ENCODE data around the gene ANKRD1. TPM values are rescaled to one million over a fixed set of nuclear protein-coding genes. Genes with fewer than 3 reads are reported as not detected.
"Not testable (repeated sequence)": the region's sequence is repeated elsewhere in the genome, so short reads cannot be mapped to it uniquely, and the experiment has no call there.

ANKRD1 gene
- total RNA-seq, 2 experiments from 2014 or later = not detected

DNA sequence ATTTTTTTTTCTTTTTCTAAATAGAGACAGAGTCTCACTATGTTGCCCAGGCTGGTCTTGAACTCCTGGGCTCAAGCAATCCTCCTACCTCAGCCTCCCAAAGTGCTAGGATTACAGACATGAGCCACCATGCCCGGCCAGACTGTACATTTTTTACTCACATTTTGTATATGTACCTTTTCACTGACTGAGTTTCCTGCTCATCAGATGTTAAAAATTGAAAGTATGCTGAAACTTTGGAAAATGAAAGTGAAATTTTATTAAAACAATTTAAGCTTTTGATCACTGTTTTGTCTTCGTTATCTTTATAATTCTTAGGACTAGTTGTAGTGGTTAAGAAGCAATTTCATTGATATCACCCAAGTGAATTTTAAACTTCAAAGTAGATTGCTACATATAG, 24.0 kb downstream of the ANKRD1 start:
- not testable (repeated sequence) for H3K9me3 Mint-ChIP-seq (ENCODE audit: insufficient read depth); DNase-seq; H3K27me3 Mint-ChIP-seq (ENCODE audit: low read depth)
- Mint-ChIP-seq H3K27ac (peak overlapping the region; percentile 76), H3K36me3 (ENCODE audit: low read depth) (peaks cover 48% of the 10 kb centered on the region), H3K4me1 (ENCODE audit: low read depth) (peaks cover 17% of the 10 kb centered on the region), H3K4me3 (peak overlapping the region; percentile 17)
- CTCF ChIA-PET = interaction anchor here (1.2 to 2.8 kb wide), 5 partner anchors 15 to 402 kb away, joined by 4 to 10 read pairs (median 7); no protein-coding TSS in a partner anchor
- ATAC-seq = peak; percentile 33
- POLR2A ChIA-PET = interaction anchor here (0.8 kb wide), 1 partner anchor 304 kb away, joined by 4 read pairs; no protein-coding TSS in a partner anchor

DNA sequence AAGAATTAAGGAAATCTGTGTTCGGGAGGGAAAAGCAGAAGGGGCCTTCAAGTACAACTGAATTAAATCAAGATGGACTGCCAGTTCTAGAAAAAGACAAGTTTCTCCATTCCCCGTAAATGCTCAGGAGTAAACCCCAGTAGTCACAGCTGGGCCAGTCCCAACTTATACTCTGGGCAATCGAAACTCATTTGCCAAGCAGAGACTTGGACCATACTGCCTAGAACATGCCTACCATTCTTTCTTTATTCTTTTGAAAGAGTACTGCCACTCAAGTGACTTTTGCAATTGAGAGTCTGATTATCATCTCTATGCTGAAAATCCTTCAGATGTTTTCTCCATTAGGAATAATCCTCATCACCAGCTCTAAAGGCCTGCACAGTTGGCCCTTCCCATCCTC, 27.7 kb downstream of the ANKRD1 start:
- POLR2A ChIA-PET = no interaction called here
- Mint-ChIP-seq H3K4me3 (no peak overlapping the region), H3K4me1 (ENCODE audit: low read depth) (peaks cover 18% of the 10 kb centered on the region), H3K27ac (no peak overlapping the region), H3K36me3 (ENCODE audit: low read depth) (peaks cover 63% of the 10 kb centered on the region), H3K9me3 (ENCODE audit: insufficient read depth) (no peaks in the 10 kb centered on the region), H3K27me3 (ENCODE audit: low read depth) (no peaks in the 10 kb centered on the region)
- CTCF ChIA-PET = interaction anchor here (1.0 kb wide), 1 partner anchor 405 kb away, joined by 3 read pairs; no protein-coding TSS in a partner anchor
- ATAC-seq (no peak), DNase-seq (no peak)

DNA sequence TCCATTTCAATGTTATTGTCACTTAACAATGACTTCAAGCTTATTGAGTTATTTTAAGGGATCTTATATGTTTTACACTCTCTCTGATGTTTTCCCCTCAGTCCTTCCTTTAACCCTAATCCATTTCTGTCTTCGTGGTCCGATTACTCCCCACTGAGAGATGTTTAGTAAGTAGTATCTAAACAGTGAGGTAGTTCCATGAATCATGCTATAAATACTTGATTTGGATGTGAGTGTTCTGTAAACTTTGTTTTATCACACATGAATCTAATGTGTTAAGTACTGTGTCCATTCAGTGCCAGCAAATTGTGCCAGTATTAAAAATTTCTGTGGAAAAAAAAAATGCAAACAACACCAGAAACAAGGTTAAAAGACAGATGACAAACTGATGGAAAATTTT, 30.5 kb downstream of the ANKRD1 start:
- Mint-ChIP-seq H3K36me3 (ENCODE audit: low read depth) (peaks cover 68% of the 10 kb centered on the region), H3K4me3 (no peak overlapping the region), H3K27me3 (ENCODE audit: low read depth) (no peaks in the 10 kb centered on the region), H3K9me3 (ENCODE audit: insufficient read depth) (no peaks in the 10 kb centered on the region), H3K27ac (no peak overlapping the region), H3K4me1 (ENCODE audit: low read depth) (peaks cover 7% of the 10 kb centered on the region)
- no peak for ATAC-seq
- no peak for DNase-seq
- ChIA-PET POLR2A (no interaction called here), CTCF (interaction anchor here (1.5 kb wide), 1 partner anchor 11 kb away, joined by 5 read pairs; no protein-coding TSS in a partner anchor)

DNA sequence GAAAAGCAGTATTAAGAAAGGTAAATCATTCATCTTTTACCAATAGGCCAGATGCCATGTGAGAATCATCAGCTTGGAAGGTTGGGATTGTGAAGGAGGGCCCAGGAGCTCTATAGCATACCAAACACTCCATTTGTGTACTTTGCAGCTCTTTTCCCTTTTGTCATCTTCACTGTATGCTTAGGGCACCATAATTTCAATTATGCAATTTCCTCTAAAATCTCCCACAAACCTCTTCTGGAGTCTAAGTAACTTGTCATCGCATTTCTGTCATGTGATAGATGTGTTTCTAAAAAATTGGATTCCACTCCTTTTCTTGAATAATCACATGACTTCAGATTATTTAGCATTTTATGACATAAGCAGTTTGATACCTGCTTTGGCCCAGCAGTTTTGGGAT, 31.3 kb downstream of the ANKRD1 start:
- Mint-ChIP-seq H3K4me3 (no peak overlapping the region), H3K27me3 (ENCODE audit: low read depth) (no peaks in the 10 kb centered on the region), H3K36me3 (ENCODE audit: low read depth) (peaks cover 67% of the 10 kb centered on the region), H3K9me3 (ENCODE audit: insufficient read depth) (no peaks in the 10 kb centered on the region), H3K4me1 (ENCODE audit: low read depth) (peaks cover 7% of the 10 kb centered on the region), H3K27ac (no peak overlapping the region)
- ATAC-seq (no peak), DNase-seq (no peak)
- CTCF ChIA-PET = interaction anchor here (0.9 to 1.5 kb wide), 2 partner anchors 10 to 28 kb away, joined by 3 to 5 read pairs; no protein-coding TSS in a partner anchor
- POLR2A ChIA-PET = no interaction called here

DNA sequence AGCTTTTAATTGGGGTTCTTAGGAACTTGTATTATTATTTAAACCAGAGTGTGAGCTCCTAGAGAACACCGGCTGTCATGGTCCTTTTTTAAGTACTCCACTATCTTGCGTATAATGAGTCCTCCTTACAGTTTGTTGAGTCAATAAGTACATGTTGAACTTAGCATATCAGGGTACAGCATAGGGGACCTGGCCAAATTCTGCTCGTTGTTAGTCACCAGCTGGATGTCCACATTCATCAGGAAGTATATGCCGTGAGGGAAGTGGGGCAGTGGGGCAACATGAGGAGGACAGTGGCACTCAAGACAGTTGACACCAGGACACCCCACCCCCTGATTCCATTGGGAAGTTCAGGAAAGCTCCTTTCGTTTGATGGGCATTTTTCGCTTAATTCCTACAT, 32.5 kb downstream of the ANKRD1 start:
- H3K4me1 Mint-ChIP-seq (ENCODE audit: low read depth) = peaks cover 5% of the 10 kb centered on the region
- H3K36me3 Mint-ChIP-seq (ENCODE audit: low read depth) = peaks cover 64% of the 10 kb centered on the region
- ChIA-PET POLR2A (interaction anchor here (1.7 kb wide), 1 partner anchor 16 kb away, joined by 6 read pairs; the partner anchor contains the start of gene RPP30), CTCF (interaction anchor here (1.0 to 1.6 kb wide), 2 partner anchors 9 to 23 kb away, joined by 5 read pairs; no protein-coding TSS in a partner anchor)
- H3K4me3 Mint-ChIP-seq = no peak overlapping the region
- ATAC-seq (no peak), DNase-seq (no peak)
- H3K9me3 Mint-ChIP-seq (ENCODE audit: insufficient read depth) = no peaks in the 10 kb centered on the region
- no peak overlapping the region for H3K27ac Mint-ChIP-seq
- H3K27me3 Mint-ChIP-seq (ENCODE audit: low read depth) = no peaks in the 10 kb centered on the region

DNA sequence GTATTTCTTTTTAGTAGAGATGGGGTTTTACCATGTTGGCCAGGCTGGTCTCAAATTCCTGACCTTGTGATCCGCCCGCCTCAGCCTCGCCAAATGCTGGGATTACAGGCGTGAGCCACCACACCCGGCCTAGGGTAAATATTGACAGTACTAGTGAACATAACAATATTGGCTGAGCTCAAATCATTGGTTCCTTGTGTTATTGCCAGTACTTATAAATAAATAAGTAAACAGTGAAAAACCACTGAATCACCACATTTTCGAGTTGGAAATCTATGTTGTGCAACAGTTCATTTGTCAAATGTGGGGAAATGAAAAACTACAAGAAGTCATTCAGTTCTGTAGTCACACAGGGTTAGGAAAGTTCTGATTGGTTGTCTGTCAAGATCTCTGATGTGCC, 33.3 kb downstream of the ANKRD1 start:
- ATAC-seq = no peak
- H3K9me3 Mint-ChIP-seq (ENCODE audit: insufficient read depth) = no peaks in the 10 kb centered on the region
- CTCF ChIA-PET = interaction anchor here (1.6 kb wide), 1 partner anchor 24 kb away, joined by 5 read pairs; no protein-coding TSS in a partner anchor
- H3K4me1 Mint-ChIP-seq (ENCODE audit: low read depth) = peaks cover 4% of the 10 kb centered on the region
- no peak for DNase-seq
- no peaks in the 10 kb centered on the region for H3K27me3 Mint-ChIP-seq (ENCODE audit: low read depth)
- POLR2A ChIA-PET = interaction anchor here (0.6 to 1.7 kb wide), 2 partner anchors 16 to 122 kb away, joined by 3 to 6 read pairs; partner anchors contain the start of gene RPP30
- H3K4me3 Mint-ChIP-seq = no peak overlapping the region
- H3K27ac Mint-ChIP-seq = no peak overlapping the region
- peaks cover 60% of the 10 kb centered on the region for H3K36me3 Mint-ChIP-seq (ENCODE audit: low read depth)

DNA sequence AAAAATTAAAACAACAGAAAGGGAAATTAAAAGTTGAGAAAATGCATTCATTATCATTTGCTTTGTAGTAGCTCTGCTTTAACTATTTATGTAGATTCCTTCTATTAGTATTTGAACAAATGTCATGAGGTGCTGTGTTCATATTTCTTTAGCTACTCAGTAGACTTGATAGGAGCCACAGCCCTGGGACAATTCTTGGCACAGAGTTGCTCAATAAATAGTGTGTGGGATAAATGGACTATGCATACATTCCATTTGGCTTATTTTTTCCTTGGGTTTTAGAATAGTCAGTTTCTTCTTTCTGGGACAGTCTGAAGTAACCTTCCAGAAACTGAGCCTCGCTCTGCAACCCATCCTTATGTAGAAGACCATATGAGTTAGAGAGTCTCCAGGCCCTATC, 35.7 kb downstream of the ANKRD1 start:
- ATAC-seq (no peak), DNase-seq (no peak)
- CTCF ChIA-PET = interaction anchor here (1.3 to 1.8 kb wide), 3 partner anchors 9 to 413 kb away, joined by 3 to 5 read pairs (median 3); no protein-coding TSS in a partner anchor
- H3K27ac Mint-ChIP-seq = no peak overlapping the region
- peaks cover 54% of the 10 kb centered on the region for H3K36me3 Mint-ChIP-seq (ENCODE audit: low read depth)
- H3K27me3 Mint-ChIP-seq (ENCODE audit: low read depth) = no peaks in the 10 kb centered on the region
- no peak overlapping the region for H3K4me3 Mint-ChIP-seq
- POLR2A ChIA-PET = interaction anchor here (1.0 kb wide), 1 partner anchor 13 kb away, joined by 4 read pairs; the partner anchor contains the start of gene RPP30
- no peaks in the 10 kb centered on the region for H3K4me1 Mint-ChIP-seq (ENCODE audit: low read depth)
- H3K9me3 Mint-ChIP-seq (ENCODE audit: insufficient read depth) = no peaks in the 10 kb centered on the region

DNA sequence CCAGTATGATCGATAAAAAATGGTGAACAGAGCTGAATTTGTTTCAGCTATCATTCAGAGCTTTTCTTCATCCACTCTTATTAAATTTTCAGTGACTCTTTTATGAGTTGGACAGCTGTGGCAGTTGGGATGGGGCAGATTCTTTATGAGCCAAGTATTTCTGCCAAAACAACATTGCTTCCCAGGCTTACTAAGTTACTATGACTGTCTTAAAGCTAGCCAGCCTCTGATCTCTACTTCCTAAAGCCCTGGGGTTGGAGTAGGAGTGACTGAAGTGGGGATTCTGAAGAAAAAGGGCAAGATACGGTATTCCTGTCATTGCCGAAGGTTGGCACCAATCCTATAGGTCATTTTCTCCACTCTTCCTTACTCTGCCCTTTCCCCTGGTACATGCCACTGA, 36.5 kb downstream of the ANKRD1 start:
- DNase-seq (no peak), ATAC-seq (no peak)
- Mint-ChIP-seq H3K4me3 (no peak overlapping the region), H3K4me1 (ENCODE audit: low read depth) (peaks cover 3% of the 10 kb centered on the region), H3K9me3 (ENCODE audit: insufficient read depth) (no peaks in the 10 kb centered on the region), H3K36me3 (ENCODE audit: low read depth) (peaks cover 52% of the 10 kb centered on the region), H3K27ac (no peak overlapping the region), H3K27me3 (ENCODE audit: low read depth) (no peaks in the 10 kb centered on the region)
- POLR2A ChIA-PET = interaction anchor here (1.0 kb wide), 1 partner anchor 12 kb away, joined by 4 read pairs; the partner anchor contains the start of gene RPP30
- CTCF ChIA-PET = interaction anchor here (0.7 to 1.8 kb wide), 5 partner anchors 10 to 414 kb away, joined by 3 to 5 read pairs (median 3); no protein-coding TSS in a partner anchor

DNA sequence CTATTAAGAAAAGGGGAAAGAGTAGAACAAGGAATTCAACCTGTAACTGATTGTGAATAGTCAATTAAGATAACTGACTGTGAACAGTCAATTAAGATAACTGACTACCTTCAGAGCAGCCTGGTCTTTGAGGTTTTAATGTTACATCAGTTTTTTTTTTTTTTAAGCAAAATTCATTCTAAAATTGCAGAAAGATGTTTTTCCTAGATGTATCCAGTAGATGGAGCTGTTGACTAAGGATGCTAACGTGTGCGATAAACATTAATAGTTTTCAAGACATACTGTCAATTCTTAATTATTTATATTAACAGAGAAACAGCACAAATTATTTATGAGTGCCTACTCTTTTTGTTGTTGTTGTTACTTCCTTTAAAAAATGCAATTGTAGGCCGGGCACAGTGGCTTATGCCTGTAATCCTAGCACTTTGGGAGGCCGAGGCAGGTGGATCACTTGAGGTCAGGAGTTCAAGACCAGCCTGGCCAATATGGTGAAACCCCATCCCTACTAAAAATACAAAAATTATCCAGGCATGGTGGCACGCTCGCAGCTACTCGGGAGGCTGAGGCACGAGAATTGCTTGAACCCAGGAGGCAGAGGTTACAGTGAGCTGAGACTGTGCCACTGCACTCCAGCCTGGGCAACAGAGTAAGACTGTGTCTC, 40.7 kb downstream of the ANKRD1 start:
- H3K27ac Mint-ChIP-seq; DNase-seq; H3K27me3 Mint-ChIP-seq (ENCODE audit: low read depth); H3K4me1 Mint-ChIP-seq (ENCODE audit: low read depth); H3K4me3 Mint-ChIP-seq; H3K9me3 Mint-ChIP-seq (ENCODE audit: insufficient read depth): not testable (repeated sequence)
- ATAC-seq = peak; percentile 39
- CTCF ChIA-PET = interaction anchor here (0.6 to 2.7 kb wide), 32 partner anchors 8 to 1164 kb away, joined by 3 to 15 read pairs (median 4); partner anchors contain the start of genes PPP1R3C and RPP30
- peaks cover 48% of the 10 kb centered on the region for H3K36me3 Mint-ChIP-seq (ENCODE audit: low read depth)
- POLR2A ChIA-PET = interaction anchor here (0.7 kb wide), 2 partner anchors 121 to 1480 kb away, joined by 3 to 5 read pairs; no protein-coding TSS in a partner anchor

DNA sequence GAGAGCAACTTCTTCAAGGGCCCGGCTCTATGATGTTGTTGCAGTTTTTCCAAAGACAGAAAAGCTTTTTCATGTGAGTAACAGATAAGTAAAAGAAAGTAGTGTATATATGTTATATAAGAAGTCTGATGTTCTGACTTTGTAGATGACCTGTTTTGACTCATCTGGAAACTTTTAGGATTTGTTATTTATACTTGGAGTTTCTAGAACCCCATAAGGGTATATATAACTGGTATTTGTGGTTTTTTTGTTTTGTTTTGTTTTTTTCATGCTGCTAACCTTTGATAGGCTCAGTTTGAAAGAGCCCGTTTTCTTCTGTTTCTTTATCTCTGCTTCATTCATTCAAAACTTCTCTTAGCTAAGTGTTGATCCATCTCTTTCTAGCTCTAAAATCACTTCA, 41.8 kb downstream of the ANKRD1 start:
- no peak overlapping the region for H3K27ac Mint-ChIP-seq
- ChIA-PET CTCF (interaction anchor here (0.7 to 2.7 kb wide), 23 partner anchors 7 to 974 kb away, joined by 3 to 15 read pairs (median 4); partner anchors contain the start of genes PPP1R3C and RPP30), POLR2A (interaction anchor here (0.7 kb wide), 1 partner anchor 1479 kb away, joined by 5 read pairs; no protein-coding TSS in a partner anchor)
- ATAC-seq (no peak), DNase-seq (no peak)
- peaks cover 4% of the 10 kb centered on the region for H3K4me1 Mint-ChIP-seq (ENCODE audit: low read depth)
- no peak overlapping the region for H3K4me3 Mint-ChIP-seq
- no peaks in the 10 kb centered on the region for H3K27me3 Mint-ChIP-seq (ENCODE audit: low read depth)
- no peaks in the 10 kb centered on the region for H3K9me3 Mint-ChIP-seq (ENCODE audit: insufficient read depth)
- peaks cover 43% of the 10 kb centered on the region for H3K36me3 Mint-ChIP-seq (ENCODE audit: low read depth)

DNA sequence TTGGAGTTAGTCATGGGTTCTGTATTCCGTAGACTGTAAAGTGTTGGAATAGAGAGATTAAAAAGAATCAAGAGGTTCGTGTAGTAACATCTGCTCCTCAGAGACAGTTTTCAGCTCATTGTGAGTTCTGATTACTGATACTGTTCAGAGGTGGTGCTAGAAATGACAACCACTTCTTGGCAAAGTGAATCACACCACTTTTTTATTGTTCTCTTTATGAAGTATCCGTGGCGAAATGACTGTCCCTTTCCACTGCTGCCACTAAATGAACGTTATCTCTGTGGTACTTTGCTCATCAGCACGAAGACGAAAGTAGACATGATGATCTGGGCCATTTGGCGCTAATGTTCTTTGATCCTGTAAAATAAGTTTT, 48.3 kb downstream of the ANKRD1 start:
- H3K4me3 Mint-ChIP-seq = peak overlapping the region; percentile 89
- peak overlapping the region; percentile 88 for H3K27ac Mint-ChIP-seq
- ATAC-seq = no peak
- H3K4me1 Mint-ChIP-seq (ENCODE audit: low read depth) = peaks cover 32% of the 10 kb centered on the region
- no peaks in the 10 kb centered on the region for H3K9me3 Mint-ChIP-seq (ENCODE audit: insufficient read depth)
- ChIA-PET POLR2A (interaction anchor here (0.6 to 1.8 kb wide), 3 partner anchors 12 to 365 kb away, joined by 3 to 6 read pairs (median 4); no protein-coding TSS in a partner anchor), CTCF (interaction anchor here (1.0 to 2.0 kb wide), 4 partner anchors 7 to 122 kb away, joined by 3 to 10 read pairs (median 8); no protein-coding TSS in a partner anchor)
- no peak for DNase-seq
- H3K27me3 Mint-ChIP-seq (ENCODE audit: low read depth) = peaks cover 20% of the 10 kb centered on the region
- H3K36me3 Mint-ChIP-seq (ENCODE audit: low read depth) = peaks cover 15% of the 10 kb centered on the region

Measured in activated CD8-positive, alpha-beta T cell treated with anti-CD3 and anti-CD28 coated beads, Interleukin-2, amount 10 ng/mL, durations not matched to agents 7 days and 5 days (primary cell).